ENCODE results near the gene ZFYVE21.

DNA sequence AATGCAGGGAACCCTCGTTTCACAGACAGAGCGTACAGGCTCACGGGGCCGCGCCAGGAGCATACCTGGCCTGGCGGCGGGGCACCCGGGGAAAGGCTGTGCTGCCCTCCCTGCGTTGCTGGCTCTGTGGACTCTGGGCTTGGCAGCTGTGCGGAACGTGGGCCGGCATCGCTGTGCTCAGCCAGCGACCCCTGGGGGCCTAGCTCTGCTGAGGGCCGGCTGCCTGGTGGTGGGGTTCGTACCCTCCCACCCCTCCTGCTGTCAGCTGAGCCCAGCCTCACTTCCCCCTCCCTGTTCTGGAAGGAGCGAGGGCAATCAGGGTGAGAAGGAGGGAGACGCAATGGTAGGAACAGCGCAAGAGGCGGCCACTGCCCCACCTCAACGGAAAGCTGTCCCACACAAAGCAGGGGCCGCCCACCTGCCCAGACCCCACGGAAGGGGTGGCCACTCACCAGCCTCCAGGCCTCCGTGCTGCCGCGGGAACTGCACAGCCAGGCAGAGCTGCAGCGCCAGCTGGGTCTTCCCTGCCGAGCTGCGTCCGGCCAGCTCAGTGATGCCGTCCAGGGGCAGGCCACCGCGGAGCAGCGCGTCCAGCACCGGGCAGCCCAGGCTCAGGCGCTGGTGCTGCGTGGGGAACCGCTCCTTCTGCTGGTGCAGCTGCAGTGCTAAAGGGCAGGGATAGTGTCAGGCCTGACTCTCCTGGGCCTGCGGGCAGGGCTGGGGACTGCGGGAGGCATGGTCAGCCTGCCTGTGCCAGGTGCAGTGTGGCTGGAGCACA lies 8.9 kb upstream of the ZFYVE21 start:
- TF ChIP-seq, protein P1, sequence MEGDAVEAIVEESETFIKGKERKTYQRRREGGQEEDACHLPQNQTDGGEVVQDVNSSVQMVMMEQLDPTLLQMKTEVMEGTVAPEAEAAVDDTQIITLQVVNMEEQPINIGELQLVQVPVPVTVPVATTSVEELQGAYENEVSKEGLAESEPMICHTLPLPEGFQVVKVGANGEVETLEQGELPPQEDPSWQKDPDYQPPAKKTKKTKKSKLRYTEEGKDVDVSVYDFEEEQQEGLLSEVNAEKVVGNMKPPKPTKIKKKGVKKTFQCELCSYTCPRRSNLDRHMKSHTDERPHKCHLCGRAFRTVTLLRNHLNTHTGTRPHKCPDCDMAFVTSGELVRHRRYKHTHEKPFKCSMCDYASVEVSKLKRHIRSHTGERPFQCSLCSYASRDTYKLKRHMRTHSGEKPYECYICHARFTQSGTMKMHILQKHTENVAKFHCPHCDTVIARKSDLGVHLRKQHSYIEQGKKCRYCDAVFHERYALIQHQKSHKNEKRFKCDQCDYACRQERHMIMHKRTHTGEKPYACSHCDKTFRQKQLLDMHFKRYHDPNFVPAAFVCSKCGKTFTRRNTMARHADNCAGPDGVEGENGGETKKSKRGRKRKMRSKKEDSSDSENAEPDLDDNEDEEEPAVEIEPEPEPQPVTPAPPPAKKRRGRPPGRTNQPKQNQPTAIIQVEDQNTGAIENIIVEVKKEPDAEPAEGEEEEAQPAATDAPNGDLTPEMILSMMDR (conservative IDR thresholded peaks at IDR 0.05): no peak
- no peak for TF ChIP-seq EZH2 (IDR thresholded peaks at IDR 0.05; ENCODE audit: low read depth)
